Erythroblast (primary cell): ENCODE data around the gene GAD1.

Experiments used
- DNase-seq, 2 experiments: peaks; one replicate each; lab custom pipeline; 2025; lab: John Stamatoyannopoulos, UW
- GATA1 ChIP-seq: IDR thresholded peaks from 2 replicates; pipeline ENCODE4 v1.6.1; 2011; ENCODE audit warnings: low read depth, mild to moderate bottlenecking, control low read depth, low read length, moderate library complexity
- POLR2A ChIP-seq: IDR thresholded peaks from 2 replicates; pipeline ENCODE4 v1.6.1; 2011; ENCODE audit warnings: mild to moderate bottlenecking, low read length

Gene GAD1

DNA sequence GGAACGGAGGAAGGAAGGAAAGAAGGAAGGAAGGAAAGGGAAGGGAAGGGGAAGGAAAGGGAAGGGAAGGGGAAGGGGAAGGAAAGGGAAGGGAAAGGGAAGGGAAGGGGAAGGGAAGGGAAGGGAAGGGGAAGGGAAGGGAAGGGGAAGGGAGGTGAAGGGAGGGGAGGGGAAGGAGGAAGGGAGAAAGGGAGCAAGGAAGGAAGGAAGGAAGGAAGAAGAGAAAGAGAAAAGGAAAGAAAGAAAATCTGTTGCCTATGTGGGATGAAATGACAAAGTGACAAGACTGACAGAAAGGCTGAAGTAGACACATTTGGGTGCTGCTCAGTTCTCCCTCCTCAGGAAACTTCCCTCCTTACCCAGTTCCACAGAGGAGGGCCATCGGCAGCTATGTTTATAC, 66.1 kb downstream of the GAD1 start:
- no peak for DNase-seq
- no peak for TF ChIP-seq POLR2A
- TF ChIP-seq GATA1, result no peak

DNA sequence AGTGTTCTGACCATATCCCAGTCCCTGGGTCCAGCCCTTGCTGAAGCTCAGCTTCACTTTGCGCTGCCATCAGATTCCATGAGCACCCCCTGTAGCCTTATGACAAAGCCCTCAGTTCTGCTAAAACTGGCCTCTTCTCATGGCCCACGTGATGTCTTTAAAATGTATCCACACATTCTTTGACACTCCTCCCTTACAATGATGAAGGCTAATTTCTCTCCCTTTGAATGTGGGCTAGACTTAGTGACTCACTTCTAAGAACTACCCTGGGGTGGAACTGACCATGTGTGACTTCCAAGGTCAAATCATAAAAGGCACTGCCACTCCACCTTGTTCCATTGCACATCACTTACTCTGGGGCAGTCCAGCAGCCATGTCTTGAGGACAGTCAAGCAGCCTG, 67.0 kb downstream of the GAD1 start:
- TF ChIP-seq POLR2A (no peak), GATA1 (no peak)
- DNase-seq, result no peak

DNA sequence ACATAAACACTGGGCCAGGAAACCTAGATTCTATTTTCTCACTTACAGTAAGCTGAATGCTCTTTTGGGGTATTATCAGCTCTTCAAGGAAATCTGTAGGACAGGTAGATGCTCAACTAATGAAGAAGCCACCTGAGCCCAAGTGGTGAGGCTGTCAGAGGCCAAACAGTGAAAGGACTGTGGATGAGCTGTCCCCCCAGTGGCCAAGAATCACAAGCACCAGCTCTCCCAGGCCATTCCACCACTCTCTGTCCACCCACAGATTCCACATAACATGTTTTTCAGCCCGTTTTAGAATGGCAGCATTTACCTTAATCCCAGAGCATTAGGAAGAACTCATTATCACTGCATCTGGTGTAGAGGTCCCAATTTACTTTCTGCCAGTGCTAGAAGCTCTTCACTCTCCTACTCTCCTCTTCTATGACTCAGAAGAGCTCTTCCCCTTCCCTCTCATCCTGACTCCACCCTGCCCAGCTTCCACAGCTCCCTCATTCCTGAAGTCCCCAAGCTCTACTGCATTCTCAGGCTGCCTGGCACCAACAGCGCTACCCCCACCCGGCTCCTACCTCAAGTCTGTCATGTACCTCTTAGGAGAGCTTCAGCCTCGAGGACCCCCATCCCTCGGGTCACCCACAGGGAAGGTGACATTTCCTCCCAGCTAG, 68.6 kb downstream of the GAD1 start:
- DNase-seq, result no peak
- TF ChIP-seq GATA1 (no peak), POLR2A (no peak)

DNA sequence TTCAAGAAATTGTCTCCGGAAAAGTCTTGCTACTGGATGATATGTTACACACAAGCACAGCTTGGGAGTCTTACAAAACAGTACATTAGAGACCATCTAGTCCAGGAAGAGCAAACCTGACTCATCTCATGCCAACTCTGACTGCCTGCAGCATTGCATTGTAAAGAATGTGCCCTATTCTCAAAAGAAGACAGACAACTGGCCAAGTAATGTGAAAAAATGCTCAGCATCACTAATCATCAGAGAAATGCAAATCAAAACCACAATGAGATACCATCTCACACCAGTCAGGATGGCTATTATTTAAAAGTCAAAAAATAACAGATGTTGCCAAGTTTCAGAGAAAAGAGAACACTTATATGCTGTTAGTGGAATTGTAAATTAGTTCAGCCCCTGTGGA, 69.7 kb downstream of the GAD1 start:
- TF ChIP-seq GATA1 (no peak), POLR2A (no peak)

DNA sequence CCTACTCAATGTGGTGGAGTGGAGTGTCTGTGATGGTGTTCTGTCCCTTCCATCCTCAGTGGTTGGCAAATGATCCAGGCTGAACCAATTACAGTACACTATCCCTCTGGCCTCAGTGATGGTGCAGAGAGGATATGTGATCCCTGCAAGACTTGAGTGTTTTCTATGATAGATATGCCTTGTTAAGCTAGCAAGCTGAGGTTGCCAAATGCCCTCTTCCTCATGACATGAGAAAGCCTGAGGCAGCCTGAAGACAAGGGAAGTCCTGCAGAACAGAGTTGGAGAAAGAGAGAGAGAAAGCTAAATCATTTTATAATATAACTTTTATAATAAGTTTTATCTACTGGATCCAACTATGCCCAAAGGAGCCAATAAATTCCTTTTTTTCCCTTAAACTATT, 70.8 kb downstream of the GAD1 start:
- no peak for DNase-seq
- TF ChIP-seq POLR2A (no peak), GATA1 (no peak)

More for the DNA sequence above, 69.7 kb downstream of the GAD1 start:
- no peak for DNase-seq

DNA sequence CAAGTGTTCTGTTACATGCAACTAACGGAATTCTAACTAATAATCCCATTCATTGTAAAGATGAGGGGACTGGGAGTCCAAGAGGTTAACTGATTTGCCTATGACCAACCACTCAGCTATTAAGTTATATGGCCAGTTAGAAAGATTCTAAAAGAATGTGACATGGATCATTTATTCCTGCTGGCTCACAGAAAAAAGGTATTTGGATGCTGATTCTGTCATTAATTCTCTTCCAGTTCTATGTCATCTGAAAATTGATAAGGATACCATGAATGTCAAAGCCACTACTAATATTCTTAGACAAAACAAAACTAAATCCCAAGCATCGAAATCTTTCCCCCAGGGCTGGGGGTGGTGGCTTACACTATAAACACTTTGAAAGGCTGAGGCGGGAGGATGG, 71.2 kb downstream of the GAD1 start:
- no peak for DNase-seq
- TF ChIP-seq POLR2A, result no peak
- no peak for TF ChIP-seq GATA1

DNA sequence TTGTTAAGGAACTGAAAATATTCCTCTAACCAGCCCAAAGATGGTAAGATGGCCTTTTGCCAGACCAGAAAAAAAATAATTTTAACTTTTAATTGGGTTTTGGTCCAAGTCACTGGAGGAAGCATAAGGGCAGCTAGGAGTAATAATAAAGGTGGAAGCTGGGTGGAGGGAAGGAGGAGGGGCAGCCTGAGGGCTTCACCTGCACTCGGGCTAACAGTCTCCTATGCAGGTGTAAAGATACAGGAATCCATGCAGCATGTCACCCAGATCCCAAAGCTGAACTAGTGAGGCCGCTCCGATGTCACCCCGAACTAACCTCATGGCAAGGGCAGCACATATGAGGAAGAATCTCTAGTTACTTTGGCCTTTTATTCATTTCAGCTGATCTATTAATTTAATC, 75.2 kb downstream of the GAD1 start:
- TF ChIP-seq POLR2A (no peak), GATA1 (no peak)
- no peak for DNase-seq

DNA sequence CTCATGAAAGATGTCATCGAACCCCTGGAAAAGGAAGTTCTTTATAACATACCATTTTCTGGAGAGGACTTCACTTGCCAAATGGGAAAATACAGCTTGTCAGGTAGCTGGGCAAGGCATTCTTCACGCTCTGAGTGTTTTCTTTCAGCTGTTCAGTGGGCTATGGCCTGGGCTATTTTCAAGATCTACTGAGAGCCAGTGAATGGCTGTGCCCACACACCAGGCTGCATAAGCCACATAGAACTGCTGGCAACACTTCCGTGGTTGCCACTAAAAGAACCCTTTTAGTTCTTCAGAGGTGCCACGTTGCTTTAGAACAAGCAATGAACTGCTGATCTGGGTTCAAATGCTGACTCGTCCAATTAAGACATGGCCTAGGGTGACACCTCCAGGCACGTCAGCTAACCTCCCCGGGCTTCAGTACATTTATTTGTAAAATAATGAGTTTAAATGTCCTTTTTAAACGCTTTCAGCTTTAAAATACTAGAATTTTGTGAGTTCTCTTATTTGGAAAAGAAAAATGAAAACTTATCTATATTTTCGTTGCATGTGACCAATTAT, 75.8 kb downstream of the GAD1 start:
- TF ChIP-seq GATA1 (no peak), POLR2A (no peak)
- no peak for DNase-seq

DNA sequence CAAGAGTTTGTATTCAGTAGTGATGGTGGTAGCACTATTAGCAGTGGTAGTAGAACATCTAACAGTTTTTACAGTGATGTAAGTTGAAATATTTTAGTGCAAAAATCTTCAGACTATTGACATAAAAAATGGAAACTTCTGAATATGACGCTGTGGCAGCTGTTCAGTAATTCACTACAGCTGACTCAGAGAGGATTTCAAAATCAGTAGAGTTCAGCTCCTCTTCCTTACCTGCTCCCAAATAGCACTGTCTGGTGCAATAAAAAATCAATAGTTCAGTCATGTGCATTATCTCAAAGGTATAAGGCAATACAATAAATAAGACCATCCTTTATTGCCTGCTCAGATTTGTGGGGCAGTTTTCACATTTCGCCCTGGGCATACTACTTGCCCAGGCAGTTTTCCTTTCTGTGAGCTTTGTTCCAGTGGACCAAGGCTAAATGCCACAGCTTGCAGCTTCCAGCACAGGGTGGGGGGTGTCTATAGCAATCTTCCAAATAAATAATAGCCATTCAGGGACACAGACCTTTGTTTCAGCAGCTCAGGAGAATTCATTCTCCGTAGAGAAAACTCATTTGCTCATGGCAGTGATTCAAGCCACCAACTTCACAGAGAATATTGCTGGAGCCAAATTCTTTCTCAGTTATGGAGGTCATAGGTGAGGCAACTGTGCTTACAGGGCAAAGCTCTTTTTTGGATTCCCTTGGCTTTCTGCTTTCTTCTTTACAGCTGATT, 78.5 kb downstream of the GAD1 start:
- no peak for DNase-seq
- no peak for TF ChIP-seq GATA1
- TF ChIP-seq POLR2A, result no peak

DNA sequence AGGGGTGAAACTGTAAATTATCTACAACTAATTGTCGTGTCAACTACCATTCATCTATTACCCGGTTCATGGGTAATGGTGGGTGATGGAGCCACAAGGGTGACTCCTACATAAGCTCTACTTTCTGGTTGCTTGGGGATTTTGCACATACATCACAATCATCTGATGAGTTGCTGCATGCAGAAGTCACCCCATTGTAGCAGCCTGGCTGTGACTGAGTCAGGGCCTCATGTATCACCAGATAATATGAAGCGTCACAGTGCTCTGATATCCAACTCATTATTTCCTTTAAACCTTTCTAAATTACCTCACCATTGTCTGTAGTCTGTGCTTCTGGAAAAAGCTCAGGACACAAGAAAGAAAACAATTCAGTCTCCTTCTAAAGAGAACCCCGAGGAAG, 79.9 kb downstream of the GAD1 start:
- TF ChIP-seq POLR2A (no peak), GATA1 (no peak)
- no peak for DNase-seq

DNA sequence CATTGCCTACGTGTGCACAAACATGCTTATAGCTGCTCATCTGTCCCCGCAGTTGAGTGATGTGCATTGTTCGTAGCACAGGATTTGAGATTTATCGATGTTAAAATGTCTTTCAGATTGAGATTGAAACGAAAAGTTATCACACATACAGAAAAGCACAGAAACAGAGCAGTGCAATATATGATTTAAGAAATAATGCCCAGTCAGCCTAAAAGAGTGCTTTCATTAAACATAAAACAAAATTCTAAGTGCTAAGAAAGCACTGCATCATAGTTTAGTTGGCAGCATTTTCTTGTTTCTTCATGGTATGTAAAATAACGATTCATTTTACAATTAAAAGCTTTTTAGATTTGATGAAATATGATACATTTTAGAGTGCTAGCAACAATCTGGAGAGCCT, 80.4 kb downstream of the GAD1 start:
- no peak for TF ChIP-seq GATA1
- no peak for TF ChIP-seq POLR2A
- no peak for DNase-seq

DNA sequence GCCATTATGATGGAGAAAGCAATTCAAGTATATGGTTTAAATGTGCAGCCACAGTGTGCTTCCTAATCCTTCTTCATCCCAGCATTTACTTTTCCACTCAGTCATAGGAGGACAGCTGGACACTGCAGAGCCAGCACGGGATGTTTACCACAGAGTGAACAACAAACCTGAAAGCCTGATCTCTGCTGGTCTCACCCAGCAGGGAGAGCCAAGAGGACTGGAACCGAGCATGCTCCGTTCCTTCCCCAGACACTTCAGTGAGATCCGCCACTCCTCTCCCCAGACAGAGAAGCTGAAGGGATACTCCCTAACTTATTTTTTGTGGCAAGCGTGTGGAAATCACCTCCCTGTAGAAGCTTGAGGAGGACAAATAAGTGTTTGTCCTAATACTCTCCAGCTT, 89.2 kb downstream of the GAD1 start:
- no peak for TF ChIP-seq POLR2A
- TF ChIP-seq GATA1, result no peak
- no peak for DNase-seq
